HG02759 (cell line): ENCODE results near the gene P3H3.

ENCODE experiments used
- ATAC-seq: cut with Tn5 transposase; IDR thresholded peaks from one replicate; pipeline ENCODE4 v1.9.1; 2021; ENCODE audit warnings: mild to moderate bottlenecking, moderate library complexity; ENCODE audit not compliant: unreplicated experiment

The P3H3 gene

GRCh38 chr12:6826125-6826733 is 2.0 kb upstream of the P3H3 start:
- no peak for ATAC-seq

- ATAC-seq: no peak
Measured at GRCh38 chr12:6826734-6827436, 1.3 kb upstream of the P3H3 start.

GRCh38 chr12:6827437-6827911 is 733 bp upstream of the P3H3 start:
- ATAC-seq: no peak

GRCh38 chr12:6828781-6829535 is 751 bp downstream of the P3H3 start:
- peak; percentile 17 for ATAC-seq

- no peak for ATAC-seq
Measured at GRCh38 chr12:6829536-6830220, 1.5 kb downstream of the P3H3 start.

- ATAC-seq: no peak
Measured at GRCh38 chr12:6830286-6830890, 2.2 kb downstream of the P3H3 start.

GRCh38 chr12:6830999-6831398 is 2.8 kb downstream of the P3H3 start:
- no peak for ATAC-seq

GRCh38 chr12:6831450-6831995 is 3.3 kb downstream of the P3H3 start:
- no peak for ATAC-seq

- no peak for ATAC-seq
Measured at GRCh38 chr12:6832125-6832524, 3.9 kb downstream of the P3H3 start.

GRCh38 chr12:6833189-6833890 is 5.1 kb downstream of the P3H3 start:
- no peak for ATAC-seq

- ATAC-seq: no peak
Measured at GRCh38 chr12:6834254-6834653, 6.0 kb downstream of the P3H3 start.

GRCh38 chr12:6834873-6835272 is 6.7 kb downstream of the P3H3 start:
- no peak for ATAC-seq

- no peak for ATAC-seq
Measured at GRCh38 chr12:6836851-6837250, 8.6 kb downstream of the P3H3 start.

GRCh38 chr12:6837370-6838060 is 9.3 kb downstream of the P3H3 start:
- no peak for ATAC-seq

GRCh38 chr12:6838854-6839253 is 10.6 kb downstream of the P3H3 start:
- no peak for ATAC-seq

- peak; percentile 87 for ATAC-seq
Measured at GRCh38 chr12:6839482-6840201, 11.4 kb downstream of the P3H3 start.

- no peak for ATAC-seq
Measured at GRCh38 chr12:6840330-6840729, 12.1 kb downstream of the P3H3 start.

- no peak for ATAC-seq
Measured at GRCh38 chr12:6840761-6841515, 12.7 kb downstream of the P3H3 start, which contains the start of gene GNB3. Gene GNB3 (plus strand): TSS chr12:6840925. CDS start chr12:6841288, 363 bp downstream.
